Heart left ventricle (tissue), 16 donors: ENCODE data around the gene PKD2L1. TPM values are rescaled to one million over a fixed set of nuclear protein-coding genes. Genes with fewer than 3 reads are reported as not detected.

Experiments
- ATAC-seq, 4 donors: fragments of 200-7000 bp; cut with Tn5 transposase; one replicate each; pipeline ENCODE4 v1.9.1; 2020 to 2022; ENCODE audit warnings: moderate library complexity in 4 of 4, mild to moderate bottlenecking in 3 of 4, moderate number of reproducible peaks in 1 of 4
- DNase-seq, 5 donors: peaks; one replicate each; pipeline ENCODE4 v3.0.0-alpha.2; 2020
- H3K27ac ChIP-seq, 12 donors: fragments of 200-600 bp; sonication (generic) in 4 of 12; one replicate each; pipeline versions ENCODE4 v1.5.0 to v1.8.0; 2016 to 2022; ENCODE audit warnings: mild to moderate bottlenecking in 2 of 12
- H3K27me3 ChIP-seq, 9 donors: fragments of 200-600 bp; sonication (generic) in 2 of 9; one replicate each; pipeline versions ENCODE4 v1.5.1 to v1.8.0; 2016 to 2022; ENCODE audit warnings: mild to moderate bottlenecking in 3 of 9
- H3K36me3 ChIP-seq, 9 donors: fragments of 200-600 bp; sonication (generic) in 2 of 9; one replicate each; pipeline versions ENCODE4 v1.5.0 to v1.8.0; 2018 to 2022; ENCODE audit warnings: mild to moderate bottlenecking in 2 of 9
- H3K4me1 ChIP-seq, 12 donors: fragments of 200-600 bp; sonication (generic) in 4 of 12; one replicate each; pipeline versions ENCODE4 v1.5.0 to v1.8.0; 2016 to 2022; ENCODE audit warnings: mild to moderate bottlenecking in 3 of 12
- H3K4me3 ChIP-seq, 12 donors: fragments of 200-600 bp; sonication (generic) in 4 of 12; one replicate each; pipeline versions ENCODE4 v1.5.0 to v1.8.0; 2017 to 2022; ENCODE audit warnings: mild to moderate bottlenecking in 9 of 12, moderate library complexity in 4 of 12
- H3K9me3 ChIP-seq, 12 donors: fragments of 200-600 bp; sonication (generic) in 4 of 12; one replicate each; pipeline versions ENCODE4 v1.5.0 to v1.8.0; 2016 to 2022; ENCODE audit warnings: mild to moderate bottlenecking in 1 of 12
- POLR2A ChIP-seq, 2 donors: fragments of 450-650 bp; IDR thresholded peaks; one replicate each; pipeline ENCODE4 v1.6.1; 2017; ENCODE audit warnings: antibody characterized with exemption in 2 of 2, mild to moderate bottlenecking in 2 of 2, moderate library complexity in 2 of 2
- WGBS, 4 donors: extraction: QIAGEN DNeasy Blood & Tissue Kit in 2 of 4; methylation state at CpG; one replicate each; pipeline versions ENCODE4 v1.1.5 to v1.1.7; 2013 to 2018; 5-methylcytosine and 5-hydroxymethylcytosine counted together
- intact Hi-C, 10 donors: fragments of 100-400 bp; cut with DNase I; formaldehyde crosslinking; loops; one replicate each; pipeline versions ENCODE4 v1.11.1 to v1.14.2; 2022
- polyA plus RNA-seq, 2 donors: library from polyadenylated mRNA; stranded (reverse); fragments of 200-250 nt; gene quantifications; one replicate each; pipeline ENCODE4 v1.2.3, GENCODE V29; 2013
- total RNA-seq, 9 donors: library from RNA; depleted of rRNA in 2 of 9; stranded (reverse); fragments of >200 nt in 2 of 9; fragmentation: NEBNext Ultra II Directional in 3 of 9; extraction: Animal tissue kit (Norgen Biotek cat#: 25700) in 3 of 9; gene quantifications; one replicate each; pipeline versions ENCODE4 v1.1.0 to v1.2.4, GENCODE V29; 2016 to 2023
- TF ChIP-seq, protein P1 (sequence below), 12 donors: fragments of 200-600 bp; sonication (generic) in 4 of 12; IDR thresholded peaks; one replicate each; pipeline versions ENCODE4 v1.5.0 to v1.8.0; 2018 to 2022; ENCODE audit warnings: antibody characterized with exemption in 12 of 12, mild to moderate bottlenecking in 5 of 12
- donor health status: ischemic (EF 13 %, LVEDD 7.1; RV severe dilation, severe dysfunction).
- donor health status: healthy with polysubstance abuse.
- donor health status: DM: no; HTN: yes; CAD: no.
- donor health status: DM: no; HTN: no; CAD: no.
- donor health status: ischemic (EF 25% LVEDD 6.9; RV normal size, moderate dysfunction).
- donor health status: ischemic (EF 25% LVEDD 5.7; RV mildly dilated, moderate dysfunction).
- donor health status: healthy.
- donor health status: DM: yes; HTN: yes; CAD: no.
- donor health status: ischemic (EF 35%, LVEDD 5.7; RV mildly dilated, moderate dysfunction).
- donor health status: nonischemic (EF 11% LVEDD 7.7; RV severe dilation, severe dysfunction).
- donor health status: DM: yes; HTN: yes; CAD: no.
- donor health status: PGD.
- donor health status: ischemic (EF 29% LVEDD 5.4; RV normal size, mild dysfunction).
- donor health status: nonischemic (EF 23%, LVEDD 6.1; RV moderate dilation, normal function).

PKD2L1 gene
- total and polyA plus RNA-seq, 11 donors, result not detected

DNA sequence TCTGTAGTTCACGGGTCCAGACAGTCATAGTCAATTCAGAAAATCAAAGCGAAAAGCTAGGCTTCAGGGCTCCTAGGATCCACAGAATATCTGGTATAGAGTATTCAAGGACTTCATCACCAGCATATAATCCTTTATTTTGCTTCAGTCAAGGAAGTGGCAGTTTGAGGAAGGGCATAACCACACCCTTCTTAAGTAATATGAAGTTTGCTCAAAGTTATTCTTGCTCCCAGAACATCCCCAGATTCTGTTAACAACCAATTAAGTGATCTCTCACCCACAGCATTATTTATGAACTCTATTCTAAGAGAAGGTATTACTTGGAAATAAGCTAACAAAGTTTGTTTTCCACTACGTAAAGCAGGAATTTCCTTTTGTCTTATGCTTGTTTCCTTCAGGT, 75.8 kb downstream of the PKD2L1 start:
- Histone ChIP-seq H3K4me3 (no peak overlapping the region), H3K36me3 (peaks cover 0 to 100% (median 96%) of the 10 kb centered on the region in 9 donors), H3K9me3 (no peaks in the 10 kb centered on the region), H3K27ac (no peak overlapping the region), H3K4me1 (peaks cover 0 to 23% (median 0%) of the 10 kb centered on the region in 12 donors), H3K27me3 (no peaks in the 10 kb centered on the region)
- WGBS, 4 donors, result 92 to 98% (median 92%) methylated on average over 3 of the region's 3 CpGs
- DNase-seq, result no peak
- no peak for ATAC-seq
- intact Hi-C loops, result no loop called here
- TF ChIP-seq, protein P1, sequence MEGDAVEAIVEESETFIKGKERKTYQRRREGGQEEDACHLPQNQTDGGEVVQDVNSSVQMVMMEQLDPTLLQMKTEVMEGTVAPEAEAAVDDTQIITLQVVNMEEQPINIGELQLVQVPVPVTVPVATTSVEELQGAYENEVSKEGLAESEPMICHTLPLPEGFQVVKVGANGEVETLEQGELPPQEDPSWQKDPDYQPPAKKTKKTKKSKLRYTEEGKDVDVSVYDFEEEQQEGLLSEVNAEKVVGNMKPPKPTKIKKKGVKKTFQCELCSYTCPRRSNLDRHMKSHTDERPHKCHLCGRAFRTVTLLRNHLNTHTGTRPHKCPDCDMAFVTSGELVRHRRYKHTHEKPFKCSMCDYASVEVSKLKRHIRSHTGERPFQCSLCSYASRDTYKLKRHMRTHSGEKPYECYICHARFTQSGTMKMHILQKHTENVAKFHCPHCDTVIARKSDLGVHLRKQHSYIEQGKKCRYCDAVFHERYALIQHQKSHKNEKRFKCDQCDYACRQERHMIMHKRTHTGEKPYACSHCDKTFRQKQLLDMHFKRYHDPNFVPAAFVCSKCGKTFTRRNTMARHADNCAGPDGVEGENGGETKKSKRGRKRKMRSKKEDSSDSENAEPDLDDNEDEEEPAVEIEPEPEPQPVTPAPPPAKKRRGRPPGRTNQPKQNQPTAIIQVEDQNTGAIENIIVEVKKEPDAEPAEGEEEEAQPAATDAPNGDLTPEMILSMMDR (IDR thresholded peaks at IDR 0.05), result no peak

DNA sequence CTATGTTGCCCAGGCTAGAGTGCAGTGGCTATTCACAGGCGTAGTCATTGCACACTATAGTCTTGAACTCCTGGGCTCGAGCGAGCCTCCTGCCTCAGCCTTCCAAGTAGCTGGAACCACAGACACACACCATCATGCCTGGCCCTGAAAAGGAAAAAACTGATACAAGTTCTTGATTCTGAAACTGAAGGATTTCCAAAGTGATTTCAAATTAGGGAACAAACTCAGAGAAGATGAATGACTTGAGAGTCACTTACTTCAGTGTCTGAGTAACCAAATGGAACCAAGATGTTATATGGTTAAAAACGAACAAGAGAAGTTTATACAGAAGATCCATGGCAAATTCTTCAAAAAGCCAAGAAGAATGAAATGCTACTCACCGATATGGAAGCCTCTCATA, 77.0 kb downstream of the PKD2L1 start:
- TF ChIP-seq, protein P1 (IDR thresholded peaks at IDR 0.05), result no peak
- TF ChIP-seq POLR2A (IDR thresholded peaks at IDR 0.05), result no peak
- peaks cover 0 to 23% (median 0%) of the 10 kb centered on the region in 12 donors for H3K4me1 ChIP-seq
- H3K4me3 ChIP-seq, result no peak overlapping the region
- DNase-seq, result no peak
- no peaks in the 10 kb centered on the region for H3K9me3 ChIP-seq
- peaks cover 0 to 100% (median 97%) of the 10 kb centered on the region in 9 donors for H3K36me3 ChIP-seq
- no peaks in the 10 kb centered on the region for H3K27me3 ChIP-seq
- ATAC-seq, result no peak
- intact Hi-C loops, result no loop called here
- H3K27ac ChIP-seq, result no peak overlapping the region
- 93 to 97% (median 96%) methylated on average over 5 of the region's 5 CpGs for WGBS, 4 donors

DNA sequence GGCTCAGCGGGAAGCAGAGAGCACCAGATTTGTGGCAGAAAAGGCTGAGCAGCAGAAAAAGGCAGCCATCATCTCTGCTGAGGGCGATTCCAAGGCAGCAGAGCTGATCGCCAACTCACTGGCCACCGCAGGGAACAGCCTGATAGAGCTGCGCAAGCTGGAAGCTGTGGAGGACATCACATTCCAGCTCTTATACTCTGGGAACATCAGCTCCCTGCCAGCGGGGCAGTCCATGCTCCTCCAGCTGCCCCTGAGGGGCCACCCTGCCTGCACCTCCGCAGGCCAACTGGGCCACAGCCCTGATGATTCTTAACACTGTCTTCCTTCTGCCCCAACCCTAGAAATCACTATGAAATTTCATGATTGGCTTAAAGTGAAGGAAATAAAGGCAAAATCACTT, 81.2 kb downstream of the PKD2L1 start:
- no peak overlapping the region for H3K27ac ChIP-seq
- TF ChIP-seq, protein P1 (IDR thresholded peaks at IDR 0.05), result no peak
- no peak for TF ChIP-seq POLR2A (IDR thresholded peaks at IDR 0.05)
- no peaks in the 10 kb centered on the region for H3K27me3 ChIP-seq
- ATAC-seq, result peak in 2 of 4 donors; percentile 90 to 94
- H3K36me3 ChIP-seq, result peaks cover 0 to 100% (median 99%) of the 10 kb centered on the region in 9 donors
- H3K4me1 ChIP-seq, result peaks cover 0 to 7% (median 0%) of the 10 kb centered on the region in 12 donors
- DNase-seq, result no peak
- 89 to 97% (median 94%) methylated on average over 7 of the region's 7 CpGs for WGBS, 4 donors
- intact Hi-C loops, result no loop called here
- no peak overlapping the region for H3K4me3 ChIP-seq
- no peaks in the 10 kb centered on the region for H3K9me3 ChIP-seq

DNA sequence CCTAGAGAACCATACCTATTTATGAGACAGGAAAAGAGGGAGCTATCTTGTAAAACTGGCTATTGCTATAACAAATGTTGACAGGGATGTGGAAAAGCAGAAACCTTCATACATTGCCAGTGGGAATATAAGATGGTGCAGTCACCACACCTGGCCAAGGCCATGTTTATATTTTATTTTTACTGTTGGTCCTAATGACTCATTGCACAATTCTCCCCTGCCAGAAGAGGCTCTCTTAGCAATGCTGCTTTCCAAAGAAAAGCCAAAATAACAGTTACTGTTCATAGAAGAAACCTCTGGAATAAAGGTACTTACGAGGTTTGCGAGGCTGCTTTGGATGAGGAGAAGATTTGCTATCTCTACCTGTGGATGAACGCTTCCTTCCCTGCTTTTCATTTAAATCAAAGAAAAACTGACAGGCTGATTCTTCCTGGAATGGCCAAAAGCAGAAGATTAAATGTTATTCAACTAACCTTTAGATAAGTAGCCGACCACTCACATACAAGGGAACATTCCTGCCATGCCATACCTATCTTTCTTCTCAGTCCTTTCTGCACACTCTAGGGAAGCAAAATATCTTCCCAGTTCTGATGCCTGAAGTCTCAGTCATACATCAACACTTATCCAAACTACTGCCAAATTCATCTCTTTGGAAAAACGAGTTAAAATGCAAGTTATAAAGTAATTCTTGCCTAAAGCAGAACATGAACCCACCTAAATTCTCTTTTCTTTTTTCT, 84.4 kb downstream of the PKD2L1 start:
- Histone ChIP-seq H3K9me3 (no peaks in the 10 kb centered on the region), H3K27ac (no peak overlapping the region), H3K27me3 (no peaks in the 10 kb centered on the region), H3K4me1 (peaks cover 0 to 7% (median 0%) of the 10 kb centered on the region in 12 donors), H3K36me3 (peaks cover 0 to 100% (median 98%) of the 10 kb centered on the region in 9 donors), H3K4me3 (no peak overlapping the region)
- intact Hi-C loops, result no loop called here
- TF ChIP-seq POLR2A (IDR thresholded peaks at IDR 0.05), result no peak
- TF ChIP-seq, protein P1 (IDR thresholded peaks at IDR 0.05), result no peak
- ATAC-seq, result no peak
- no peak for DNase-seq
- WGBS, 4 donors, result 59 to 70% (median 65%) methylated on average over 5 of the region's 5 CpGs
